Astrocyte of the hippocampus (primary cell): ENCODE results near the gene EIF3B.
A peak's percentile ranks its signal among the peaks of the same experiment; 100 is the strongest.
"Not testable (repeated sequence)": the region's sequence is repeated elsewhere in the genome, so short reads cannot be mapped to it uniquely, and the experiment has no call there.

Experiments used
- DNase-seq: peaks from one replicate; pipeline ENCODE4 v3.0.0; 2011; ENCODE audit warnings: low read depth, low spot score

The EIF3B gene

DNA sequence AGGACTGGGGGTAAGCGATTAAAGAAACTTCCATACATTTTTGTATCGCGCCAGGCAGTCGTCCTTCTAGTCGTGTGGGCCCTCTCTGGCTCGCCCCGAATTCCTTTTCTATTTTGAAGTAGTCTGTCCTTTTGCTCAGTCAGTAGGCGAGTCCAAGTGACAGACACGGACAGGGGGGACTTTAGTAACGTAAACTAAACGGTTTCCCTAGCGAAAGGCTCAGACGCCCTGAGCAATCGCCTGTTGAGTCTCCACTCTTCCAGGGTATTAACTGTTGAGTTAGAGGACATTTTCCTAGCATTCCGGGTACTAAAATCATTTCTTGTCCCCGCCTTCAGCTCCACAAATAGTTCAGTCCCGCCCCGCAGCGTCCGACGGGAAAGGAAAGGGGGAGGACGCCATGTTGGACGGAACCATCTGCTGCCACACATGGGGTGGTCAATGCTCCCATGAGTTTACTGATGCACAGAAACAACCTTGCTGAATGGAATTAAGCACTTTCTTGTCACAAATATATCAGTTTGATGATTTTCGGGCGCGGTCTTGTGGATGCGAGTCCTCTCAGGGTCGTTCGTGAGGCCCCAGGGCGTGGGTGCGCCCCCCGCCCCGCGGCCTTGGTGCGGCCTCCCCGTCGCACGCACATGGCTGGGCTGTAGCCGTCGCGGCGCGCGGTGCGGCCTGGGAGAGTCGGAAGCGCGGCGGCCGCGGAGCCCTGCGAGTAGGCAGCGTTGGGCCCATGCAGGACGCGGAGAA lies at the start of gene EIF3B:
Gene EIF3B, plus strand, starts transcription at position 642 of the 753 bp plus-strand sequence. Its CDS starts 95 bp downstream, at position 737.
- peak; percentile 96 for DNase-seq

DNA sequence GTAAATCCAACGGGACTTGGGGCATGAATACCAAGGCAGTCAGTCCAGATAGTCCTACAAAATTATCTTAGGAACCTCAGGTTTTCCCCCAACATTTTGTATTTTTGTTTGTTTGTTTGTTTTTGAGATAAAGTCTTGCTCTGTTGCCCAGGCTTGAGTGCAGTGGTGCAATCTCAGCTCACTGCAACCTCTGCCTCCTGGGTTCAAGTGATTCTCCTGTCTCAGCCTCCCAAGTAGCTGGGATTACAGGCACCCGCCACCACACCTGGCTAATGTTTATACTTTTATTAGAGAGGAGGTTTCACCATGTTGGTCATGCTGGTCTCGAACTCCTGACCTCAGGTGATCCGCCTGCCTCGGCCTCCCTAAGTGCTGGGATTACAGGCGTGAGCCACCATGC lies 49.4 kb upstream of the EIF3B start:
- not testable (repeated sequence) for DNase-seq

DNA sequence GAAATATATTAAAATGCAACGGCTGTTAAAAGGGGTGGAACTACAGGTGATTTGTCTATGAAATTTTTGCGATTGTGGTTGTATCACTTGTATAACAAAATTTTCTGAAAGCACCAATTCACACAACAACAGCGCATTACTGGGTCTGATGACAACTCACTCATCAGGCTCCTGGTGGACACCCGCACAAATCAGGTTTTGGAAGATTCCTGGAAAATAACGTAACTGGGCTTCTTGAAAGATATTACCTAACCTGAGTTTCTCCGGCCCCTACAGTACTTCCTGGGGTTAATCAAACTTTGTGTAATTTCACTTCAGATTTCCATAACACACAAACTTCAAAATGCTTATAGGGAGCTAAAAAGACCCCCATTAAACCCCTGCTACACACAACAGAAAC lies 47.9 kb upstream of the EIF3B start:
- no peak for DNase-seq

DNA sequence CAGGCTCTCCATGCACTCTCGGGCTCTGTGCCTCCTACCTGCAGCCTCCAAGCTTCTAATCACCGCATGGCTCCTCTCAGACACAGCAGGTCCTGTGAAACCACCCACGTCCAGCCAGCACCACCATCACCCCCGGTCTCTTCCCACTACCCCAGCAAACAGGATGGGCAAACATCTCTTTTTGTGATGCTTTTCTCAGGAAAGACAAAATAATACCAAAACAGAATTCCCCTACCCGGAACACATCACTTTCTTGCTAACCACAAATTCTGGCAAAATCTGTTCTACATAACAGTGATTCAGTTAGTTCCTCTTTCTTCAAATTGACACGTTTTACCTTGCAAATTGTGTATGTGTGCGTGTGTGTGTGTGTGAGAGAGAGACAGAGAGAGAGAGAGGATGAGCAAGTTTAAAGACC lies 46.9 kb upstream of the EIF3B start:
- no peak for DNase-seq

DNA sequence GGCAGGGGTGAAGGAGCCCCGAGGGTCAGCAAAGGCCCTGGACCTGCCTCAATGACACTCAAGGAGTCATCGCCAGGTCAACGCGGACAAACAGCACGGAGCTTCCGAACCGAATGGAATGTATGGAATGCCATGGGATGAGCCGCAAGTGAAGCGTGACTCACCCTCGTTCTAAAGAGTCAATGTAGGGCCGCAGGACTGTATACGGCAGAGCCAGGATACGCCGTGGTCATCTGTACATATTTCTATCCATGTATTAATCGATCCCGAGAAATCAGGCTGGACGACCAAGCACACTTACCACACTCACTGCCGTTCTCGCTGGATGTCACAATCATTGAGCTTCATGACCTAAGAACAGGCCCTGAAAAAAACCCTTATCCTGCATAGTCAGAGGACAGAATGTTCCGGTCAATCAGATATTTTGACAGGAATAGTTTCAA lies 44.7 kb upstream of the EIF3B start:
- peak; percentile 87 for DNase-seq

DNA sequence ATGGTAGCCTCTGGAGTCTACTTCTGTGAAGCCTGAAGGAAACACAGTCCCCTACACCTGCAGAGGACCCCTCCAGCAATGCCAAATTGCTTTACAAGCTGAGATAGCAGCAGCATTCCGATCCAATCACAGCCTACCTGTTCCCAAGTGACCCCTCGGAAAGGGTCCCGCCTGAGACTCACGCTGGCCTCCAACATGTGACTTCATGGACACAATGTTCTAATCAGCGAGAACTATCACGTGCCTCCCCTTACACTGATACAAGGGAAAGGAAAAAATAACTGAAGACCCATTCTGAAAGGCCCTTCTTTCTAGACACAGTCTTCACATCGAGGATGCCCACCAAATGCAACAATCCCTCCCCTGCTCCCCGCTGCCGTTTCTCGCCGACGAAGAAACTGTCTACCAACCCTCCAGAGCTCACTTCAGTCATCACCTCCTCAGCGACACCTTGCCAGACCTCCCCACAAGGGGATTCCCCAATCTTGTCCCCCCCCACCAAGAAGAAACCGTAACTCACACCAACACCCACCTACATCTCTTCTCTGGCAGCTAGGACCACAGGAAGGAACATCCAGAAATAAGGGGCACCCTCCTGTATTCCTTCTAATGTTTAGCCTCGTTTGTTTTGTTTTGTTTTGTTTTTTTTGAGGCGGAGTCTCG lies 42.2 kb upstream of the EIF3B start:
- no peak for DNase-seq

DNA sequence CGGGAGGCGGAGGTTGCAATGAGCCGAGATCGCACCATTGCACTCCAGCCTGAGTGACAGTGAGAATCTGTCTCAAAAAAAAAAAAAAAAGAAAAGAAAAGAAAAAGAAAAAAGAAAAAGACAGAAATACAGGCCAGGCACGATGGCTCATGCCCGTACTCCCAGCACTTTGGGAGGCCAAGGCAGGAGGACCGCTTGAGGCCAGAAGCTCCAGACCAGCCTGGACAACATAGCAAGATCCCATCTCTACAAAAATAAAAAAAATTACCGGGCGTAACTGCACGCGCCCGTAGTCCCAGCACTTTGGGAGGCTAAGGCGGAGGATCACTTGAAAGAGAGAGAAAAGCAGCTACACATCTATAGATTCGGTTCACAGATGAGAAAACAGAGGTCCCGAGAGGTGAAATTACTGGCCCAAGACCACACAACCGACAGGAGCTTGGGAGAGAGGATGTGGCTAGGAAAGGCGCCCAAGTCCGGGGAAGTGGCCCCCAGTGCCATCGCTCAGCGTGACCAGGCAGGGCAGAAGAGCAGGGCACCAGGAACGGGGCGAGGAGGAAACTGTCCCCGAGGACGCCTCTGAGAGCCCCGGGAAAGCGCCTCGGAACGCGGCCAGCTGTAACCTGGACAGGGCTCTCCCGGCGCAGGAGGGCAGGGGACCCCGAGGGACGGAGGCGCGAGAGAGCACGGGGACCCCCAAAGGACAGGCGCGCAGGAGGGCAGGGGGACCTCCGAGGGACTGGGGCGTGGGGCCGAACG lies 41.0 kb upstream of the EIF3B start:
- DNase-seq: peak; percentile 41

DNA sequence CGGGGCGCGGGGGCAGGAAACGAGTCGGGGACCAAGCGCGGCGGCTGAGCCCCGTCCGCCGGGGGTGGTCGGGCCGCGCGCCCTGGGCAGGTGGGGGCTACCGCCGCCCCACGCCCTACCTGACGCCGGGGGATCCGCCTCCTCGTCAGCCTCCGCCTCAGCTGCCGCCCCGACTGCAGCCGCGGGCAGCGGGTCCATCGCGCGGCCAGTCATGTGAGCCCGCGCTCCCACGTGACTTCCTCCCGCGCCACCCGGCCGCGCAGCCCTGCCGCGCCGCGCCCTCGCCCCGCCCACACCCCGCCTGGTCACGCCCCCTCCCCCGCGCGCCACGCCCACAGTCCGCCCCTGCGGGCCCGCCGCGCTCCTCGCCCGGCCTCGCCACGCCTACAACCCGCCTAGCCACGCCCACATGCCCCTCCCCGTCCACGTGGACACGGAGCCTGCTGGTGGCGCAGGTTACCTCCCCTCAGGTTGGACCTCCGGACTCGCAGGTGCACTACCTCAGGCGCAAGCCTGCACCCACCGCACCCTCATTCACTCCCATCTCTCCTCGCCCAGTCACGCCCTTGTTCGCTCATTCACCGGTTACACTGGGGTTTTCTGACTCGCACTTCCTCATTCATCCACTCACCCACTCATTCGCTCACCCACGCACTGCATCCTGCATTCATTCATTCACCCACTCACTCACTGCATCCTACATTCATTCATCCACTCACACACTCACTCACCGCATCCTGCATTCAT lies 40.2 kb upstream of the EIF3B start, which contains the start of gene SNX8:
Gene SNX8, minus strand, starts transcription at position 233 of the 747 bp plus-strand sequence. Its CDS starts 20 bp downstream, at position 213.
- DNase-seq: peak; percentile 96

DNA sequence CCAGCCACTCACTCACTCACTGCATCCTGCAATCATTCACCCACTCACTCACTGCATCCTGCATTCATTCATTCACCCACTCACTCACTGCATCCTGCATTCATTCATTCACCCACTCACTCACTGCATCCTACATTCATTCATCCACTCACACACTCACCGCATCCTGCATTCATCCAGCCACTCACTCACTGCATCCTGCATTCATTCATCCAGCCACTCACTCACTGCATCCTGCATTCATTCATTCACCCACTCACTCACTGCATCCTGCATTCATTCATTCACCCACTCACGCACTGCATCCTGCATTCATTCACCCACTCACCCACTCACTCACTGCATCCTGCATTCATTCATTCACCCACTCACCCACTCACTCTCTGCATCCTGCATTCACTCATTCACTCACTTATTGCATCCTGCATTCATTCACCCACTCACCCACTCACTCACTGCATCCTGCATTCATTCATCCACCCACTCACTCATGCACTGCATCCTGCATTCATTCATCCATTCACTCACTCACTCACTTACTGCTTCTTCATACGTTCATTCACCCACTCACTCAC lies 39.6 kb upstream of the EIF3B start:
- DNase-seq: not testable (repeated sequence)

DNA sequence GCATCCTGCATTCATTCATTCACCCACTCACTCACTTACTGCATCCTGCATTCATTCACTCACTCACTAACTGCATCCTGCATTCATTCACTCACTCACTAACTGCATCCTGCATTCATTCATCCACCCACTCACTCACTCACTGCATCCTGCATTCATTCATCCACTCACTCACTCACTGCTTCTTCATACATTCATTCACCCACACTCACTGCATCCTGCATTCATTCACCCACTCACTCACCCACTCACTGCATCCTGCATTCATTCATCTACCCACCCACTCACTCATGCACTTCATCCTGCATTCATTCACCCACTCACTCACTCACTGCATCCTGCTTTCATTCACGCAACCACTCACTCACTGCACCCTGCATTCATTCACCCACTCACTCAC lies 38.8 kb upstream of the EIF3B start:
- no peak for DNase-seq

DNA sequence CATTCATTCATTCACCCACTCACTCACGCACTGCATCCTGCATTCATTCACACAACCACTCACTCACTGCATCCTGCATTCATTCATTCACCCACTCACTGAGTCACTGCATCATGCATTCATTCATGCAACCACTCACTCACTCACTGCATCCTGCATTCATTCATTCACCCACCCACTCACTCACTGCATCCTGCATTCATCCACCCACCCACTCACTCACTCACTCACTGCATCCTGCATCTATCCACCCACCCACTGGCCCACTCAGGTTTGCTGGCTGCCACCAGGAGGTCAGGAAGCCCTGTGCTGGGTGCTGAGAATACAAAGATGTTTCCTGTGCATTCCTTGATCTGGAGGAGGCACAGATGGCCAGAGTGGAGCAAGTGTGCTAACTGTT lies 38.0 kb upstream of the EIF3B start:
- no peak for DNase-seq

DNA sequence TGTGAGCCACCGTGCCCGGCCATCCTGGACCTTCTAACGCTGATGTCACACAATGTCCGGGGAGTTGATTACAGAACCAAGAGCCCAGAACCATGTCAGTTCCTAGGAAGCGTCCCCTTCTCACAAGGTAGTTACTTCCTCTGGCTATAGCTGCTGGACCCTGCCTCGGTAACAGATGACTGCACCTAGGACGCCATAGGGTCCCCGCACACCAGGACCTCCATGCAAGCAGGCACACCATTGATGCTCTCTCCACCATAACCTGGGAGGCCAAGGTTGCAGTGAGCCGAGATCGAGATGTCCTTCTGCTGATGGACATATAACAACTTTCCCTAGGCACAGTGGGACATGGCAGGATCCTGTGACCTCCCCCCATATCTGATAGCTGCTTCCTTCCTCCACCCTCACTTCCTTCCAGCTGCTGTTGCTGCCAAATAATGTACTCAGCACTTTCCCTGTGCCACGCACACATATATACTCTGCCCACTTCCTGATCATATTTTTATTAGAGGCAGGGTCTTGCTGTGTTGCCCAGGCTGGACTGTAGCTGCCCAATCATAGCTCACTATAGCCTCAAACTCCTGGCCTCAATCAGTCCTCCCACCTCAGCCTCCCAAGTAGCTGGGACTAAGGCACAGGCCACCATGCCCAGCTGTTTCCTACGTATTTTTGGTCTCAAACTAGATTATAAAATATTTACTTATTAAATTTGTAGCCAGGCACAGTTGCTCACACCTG lies 36.9 kb upstream of the EIF3B start:
- no peak for DNase-seq

DNA sequence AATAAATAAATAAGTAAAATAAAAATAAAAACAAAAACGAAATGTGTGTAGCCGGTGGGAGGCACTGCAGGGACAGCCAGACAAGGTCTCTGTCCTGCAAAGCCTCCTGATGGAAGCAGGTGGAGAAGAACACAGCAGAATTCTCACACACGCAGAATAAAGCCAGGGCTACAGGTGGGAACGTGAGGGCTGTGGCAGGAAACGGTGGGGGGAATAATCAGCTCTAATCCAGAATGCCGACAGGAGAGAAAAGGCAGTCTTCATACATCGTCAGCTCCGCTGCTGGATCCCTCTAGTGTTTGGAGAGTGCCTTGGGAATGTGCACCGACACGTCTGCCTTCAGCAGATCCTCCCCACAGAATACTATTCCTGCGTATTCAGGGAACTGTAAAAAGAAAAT lies 33.6 kb upstream of the EIF3B start:
- DNase-seq: peak; percentile 24

DNA sequence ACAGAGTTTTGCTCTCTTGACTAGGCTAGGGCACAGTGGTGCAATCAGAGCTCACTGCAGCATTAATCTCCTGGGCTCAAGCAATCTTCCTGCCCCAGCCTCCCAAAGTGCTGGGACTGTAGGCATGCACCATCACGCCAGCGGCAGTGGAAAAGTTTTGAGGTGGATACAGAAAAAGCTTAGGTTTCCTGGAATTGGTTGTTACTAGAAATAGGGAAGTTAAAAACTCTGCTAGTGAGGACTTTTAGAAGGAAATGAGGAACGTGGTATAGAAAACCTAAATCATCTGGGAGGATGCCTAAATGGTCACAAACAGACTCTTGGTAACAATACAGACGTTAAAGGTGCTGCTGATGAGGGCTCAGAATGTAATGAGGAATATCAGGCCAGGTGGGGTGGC lies 29.5 kb upstream of the EIF3B start:
- no peak for DNase-seq

DNA sequence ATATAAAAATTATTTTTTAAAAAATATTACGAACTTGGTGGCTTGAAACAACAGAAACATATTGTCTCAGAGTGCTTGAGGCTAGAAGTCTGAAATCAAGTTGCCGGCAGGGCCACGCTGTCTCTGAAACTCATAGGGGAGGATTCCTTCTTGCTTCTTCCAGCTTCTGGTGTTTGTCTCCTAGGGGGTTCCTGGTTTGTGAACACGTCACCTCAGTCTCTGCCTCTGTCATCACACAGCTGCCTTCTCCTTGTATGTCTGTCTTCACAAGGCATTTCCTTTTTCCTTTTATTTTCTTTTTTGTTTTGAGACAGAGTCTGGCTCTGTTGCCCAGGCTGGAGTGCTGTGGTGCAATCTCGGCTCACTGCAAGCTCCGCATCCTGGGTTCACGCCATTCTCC lies 27.7 kb upstream of the EIF3B start:
- DNase-seq: no peak

DNA sequence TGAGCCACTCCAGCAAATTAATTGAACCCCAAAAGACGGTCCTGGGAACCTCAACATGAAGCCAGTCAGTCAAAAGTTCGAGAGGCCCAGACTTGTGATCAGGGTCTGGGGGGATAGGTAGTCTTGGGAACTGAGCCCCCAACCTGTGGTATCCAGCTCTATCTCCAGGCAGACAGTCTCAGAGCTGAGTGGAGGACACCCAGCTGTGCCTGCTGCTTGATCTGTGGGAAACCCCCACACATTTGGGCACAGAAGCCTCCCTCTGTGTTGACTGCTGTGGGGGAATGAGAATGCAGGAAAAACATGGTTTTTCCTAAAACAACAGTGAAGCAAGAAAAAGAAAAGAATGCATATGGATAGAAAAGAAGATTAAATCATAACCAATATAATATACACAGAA lies 24.1 kb upstream of the EIF3B start:
- no peak for DNase-seq

DNA sequence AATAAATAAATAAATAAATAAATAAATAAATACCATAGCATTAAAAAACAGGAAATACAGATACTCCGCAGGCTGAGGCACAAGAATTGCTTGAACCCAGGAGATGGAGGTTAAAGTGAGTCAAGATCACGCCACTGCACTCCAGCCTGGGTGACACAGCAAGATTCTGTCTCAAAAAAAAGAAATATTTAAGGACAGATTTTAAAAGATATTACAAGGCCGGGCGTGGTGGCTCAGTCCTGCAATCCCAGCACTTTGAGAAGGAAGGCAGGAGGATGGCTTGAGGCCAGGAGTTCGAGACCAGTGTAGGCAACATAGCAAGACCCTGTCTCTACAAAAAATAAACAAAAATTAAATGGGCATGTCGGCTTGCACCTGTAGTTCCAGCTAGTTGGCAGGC lies 22.9 kb upstream of the EIF3B start:
- no peak for DNase-seq

DNA sequence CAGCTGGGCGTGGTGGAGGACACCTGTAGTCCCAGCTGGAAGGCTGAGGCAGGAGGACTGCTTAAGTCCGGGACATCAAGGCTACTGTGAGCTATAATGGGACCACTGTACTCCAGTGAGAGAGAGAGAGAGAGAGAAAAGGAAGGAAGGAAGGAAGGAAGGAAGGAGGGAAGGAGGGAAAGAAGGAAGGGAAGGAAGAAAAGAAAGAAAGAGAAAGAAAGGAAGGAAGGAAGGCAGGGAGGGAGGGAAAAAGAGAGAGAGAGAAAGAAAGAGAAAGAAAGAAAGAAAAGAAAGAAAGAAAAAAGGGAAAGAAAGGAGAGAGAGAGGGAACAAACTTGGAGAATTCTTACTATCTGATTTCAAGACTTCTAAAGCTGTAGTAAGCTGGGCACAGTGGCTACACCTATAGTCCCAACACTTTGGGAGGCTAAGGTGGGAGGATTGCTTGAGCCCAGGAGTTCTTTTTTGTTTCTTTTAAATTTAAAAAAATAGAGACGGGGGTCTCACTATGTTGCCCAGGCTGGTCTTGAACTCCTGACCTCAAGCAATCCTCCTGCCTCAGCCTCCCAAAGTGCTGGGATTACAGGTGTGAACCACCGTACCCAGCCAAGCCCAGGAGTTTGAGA lies 21.9 kb upstream of the EIF3B start:
- DNase-seq: not testable (repeated sequence)

DNA sequence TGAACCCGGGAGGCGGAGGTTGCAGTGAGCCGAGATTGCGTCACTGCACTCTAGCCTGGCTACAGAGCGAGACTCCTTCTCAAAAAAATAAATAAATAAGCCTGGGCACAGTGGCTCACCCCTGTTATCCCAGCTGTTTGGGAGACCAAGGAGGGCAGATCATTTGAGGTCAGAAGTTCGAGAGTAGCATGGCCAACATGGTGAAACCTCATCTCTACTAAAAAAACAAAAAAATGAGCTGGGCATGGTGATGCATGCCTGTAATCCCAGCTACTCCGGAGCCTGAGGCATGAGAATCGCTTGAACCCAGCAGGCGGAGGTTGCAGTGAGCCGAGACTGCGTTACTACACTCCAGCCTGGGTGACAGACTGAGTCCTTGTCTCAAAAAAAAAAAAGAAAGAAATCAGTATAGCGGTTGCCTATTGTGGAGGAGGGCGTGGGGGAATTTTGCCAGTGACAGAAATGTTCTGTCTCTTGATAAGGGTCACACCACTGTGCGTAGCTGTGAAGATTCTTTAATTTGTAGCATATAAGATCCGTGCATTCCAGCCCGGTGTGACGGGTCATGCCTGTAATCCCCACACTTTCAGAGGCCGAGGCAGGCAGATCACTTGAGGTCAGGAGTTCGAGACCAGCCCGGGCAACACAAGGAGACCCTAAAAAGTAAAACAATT lies 17.9 kb upstream of the EIF3B start:
- no peak for DNase-seq
